Ascending aorta (tissue), 2 donors: ENCODE data around the gene ABCC2. TPM values are rescaled to one million over a fixed set of nuclear protein-coding genes. Genes with fewer than 3 reads are reported as not detected.

Experiments used
- DNase-seq, 2 donors: peaks; one replicate each; pipeline ENCODE4 v3.0.0-alpha.2; 2019; ENCODE audit warnings: low spot score in 2 of 2
- H3K27ac ChIP-seq, 2 donors: fragments of 200-600 bp; sonication (generic); one replicate each; pipeline ENCODE4 v1.5.1; 2016 to 2017; ENCODE audit warnings: mild to moderate bottlenecking in 1 of 2
- H3K27me3 ChIP-seq: fragments of 200-600 bp; sonication (generic); one replicate; pipeline ENCODE4 v1.5.1; 2017
- H3K36me3 ChIP-seq, 2 donors: fragments of 200-600 bp; sonication (generic); one replicate each; pipeline ENCODE4 v1.5.1; 2016
- H3K4me1 ChIP-seq, 2 donors: fragments of 200-600 bp; sonication (generic); one replicate each; pipeline ENCODE4 v1.5.1; 2016 to 2017; ENCODE audit warnings: mild to moderate bottlenecking in 1 of 2
- H3K4me3 ChIP-seq, 2 donors: fragments of 200-600 bp; sonication (generic); one replicate each; pipeline ENCODE4 v1.5.1; 2016 to 2017; ENCODE audit warnings: mild to moderate bottlenecking in 1 of 2
- H3K9me3 ChIP-seq, 2 donors: fragments of 200-600 bp; sonication (generic); one replicate each; pipeline ENCODE4 v1.5.1; 2016
- CTCF ChIP-seq, 3 experiments: fragments of 200-600 bp in 2 of 3; fragments of 450-650 bp in 1 of 3; sonication (generic) in 2 of 3; IDR thresholded peaks; one replicate each; pipeline ENCODE4 v1.5.1; 2016 to 2019; ENCODE audit warnings: antibody characterized with exemption in 3 of 3, mild to moderate bottlenecking in 1 of 3, moderate library complexity in 1 of 3
- intact Hi-C: fragments of 100-400 bp; cut with DNase I; formaldehyde crosslinking; loops from one replicate; pipeline ENCODE4 v1.15.1; 2023
- total RNA-seq: library from RNA; depleted of rRNA; stranded (reverse); fragments of >200 nt; gene quantifications from one replicate; pipeline ENCODE4 v1.1.0, GENCODE V29; 2016

The ABCC2 gene
- total RNA-seq, 1 donor from 2014 or later, result 0.96 TPM

DNA sequence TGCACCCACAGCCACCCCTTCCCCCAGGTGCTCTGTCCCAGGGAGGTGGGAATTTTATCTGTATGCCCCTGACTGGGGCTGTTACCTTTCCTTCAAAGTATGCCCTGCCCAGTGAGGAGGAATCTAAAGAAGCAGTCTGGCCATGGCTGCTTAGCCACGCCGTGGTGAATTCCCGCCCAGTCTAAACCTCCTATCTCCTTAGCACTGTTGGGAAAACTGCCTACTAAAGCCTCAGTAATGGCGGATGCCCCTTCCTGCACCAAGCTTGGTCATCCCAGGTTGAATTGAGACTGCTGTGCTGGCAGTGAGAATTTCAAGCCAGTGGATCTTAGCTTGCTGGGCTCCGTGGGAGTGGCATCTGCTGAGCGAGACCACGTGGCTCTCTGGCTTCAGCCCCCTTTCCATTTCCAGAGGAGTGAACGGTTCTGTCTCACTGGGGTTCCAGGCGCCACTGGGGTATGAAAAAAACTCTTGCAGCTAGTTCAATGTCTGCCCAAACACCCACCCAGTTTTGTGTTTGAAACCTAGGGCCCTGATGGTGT is 87.2 kb downstream of the ABCC2 start:
- DNase-seq, result no peak
- Histone ChIP-seq H3K27ac (no peak overlapping the region), H3K4me1 (no peaks in the 10 kb centered on the region), H3K4me3 (no peak overlapping the region), H3K27me3 (no peaks in the 10 kb centered on the region), H3K9me3 (peaks cover 0 to 3% of the 10 kb centered on the region in 2 donors), H3K36me3 (no peaks in the 10 kb centered on the region)
- no peak for TF ChIP-seq CTCF (IDR thresholded peaks at IDR 0.05)
- intact Hi-C loops, result no loop called here

DNA sequence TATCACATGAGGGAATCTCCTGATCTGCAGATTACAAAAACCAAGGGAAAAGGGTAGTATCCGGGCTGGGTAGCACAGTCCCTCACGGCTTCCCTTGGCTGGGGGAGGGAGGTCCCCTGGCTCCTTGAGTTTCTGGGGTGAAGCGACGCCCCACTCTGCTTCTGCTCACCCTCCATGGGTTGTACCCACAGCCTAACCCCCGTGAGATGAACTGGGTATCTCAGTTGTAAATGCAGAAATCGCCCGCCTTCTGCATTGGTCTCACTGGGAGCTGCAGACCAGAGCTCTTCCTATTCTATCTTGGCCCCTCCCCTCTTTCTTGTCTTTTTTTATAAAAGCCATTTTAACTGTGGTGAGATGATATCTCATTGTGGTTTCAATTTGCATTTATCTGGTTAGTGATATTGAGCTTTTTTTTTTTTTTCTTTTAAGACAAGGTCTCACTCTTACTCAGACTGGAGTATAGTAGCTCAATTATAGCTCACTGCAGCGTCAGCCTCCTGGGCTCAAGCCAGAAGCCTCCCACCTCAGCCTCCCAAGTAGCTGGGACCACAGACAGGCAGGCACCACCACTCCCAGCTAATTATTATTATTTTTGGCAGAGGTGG is 87.8 kb downstream of the ABCC2 start:
- intact Hi-C loops, result no loop called here
- Histone ChIP-seq H3K27ac (no peak overlapping the region), H3K36me3 (no peaks in the 10 kb centered on the region), H3K4me1 (no peaks in the 10 kb centered on the region), H3K9me3 (peaks cover 0 to 3% of the 10 kb centered on the region in 2 donors), H3K27me3 (no peaks in the 10 kb centered on the region), H3K4me3 (no peak overlapping the region)
- DNase-seq, result no peak
- no peak for TF ChIP-seq CTCF (IDR thresholded peaks at IDR 0.05)

- no peaks in the 10 kb centered on the region for H3K27me3 ChIP-seq
- H3K9me3 ChIP-seq, result no peaks in the 10 kb centered on the region
- no peak for TF ChIP-seq CTCF (IDR thresholded peaks at IDR 0.05)
- H3K4me3 ChIP-seq, result no peak overlapping the region
- peaks cover 4 to 15% of the 10 kb centered on the region in 2 donors for H3K36me3 ChIP-seq
- no peak overlapping the region for H3K27ac ChIP-seq
- no peak for DNase-seq
- no peaks in the 10 kb centered on the region for H3K4me1 ChIP-seq
- intact Hi-C loops, result no loop called here
Measured at GRCh38 chr10:99872367-99873162, 90.1 kb downstream of the ABCC2 start.

DNA sequence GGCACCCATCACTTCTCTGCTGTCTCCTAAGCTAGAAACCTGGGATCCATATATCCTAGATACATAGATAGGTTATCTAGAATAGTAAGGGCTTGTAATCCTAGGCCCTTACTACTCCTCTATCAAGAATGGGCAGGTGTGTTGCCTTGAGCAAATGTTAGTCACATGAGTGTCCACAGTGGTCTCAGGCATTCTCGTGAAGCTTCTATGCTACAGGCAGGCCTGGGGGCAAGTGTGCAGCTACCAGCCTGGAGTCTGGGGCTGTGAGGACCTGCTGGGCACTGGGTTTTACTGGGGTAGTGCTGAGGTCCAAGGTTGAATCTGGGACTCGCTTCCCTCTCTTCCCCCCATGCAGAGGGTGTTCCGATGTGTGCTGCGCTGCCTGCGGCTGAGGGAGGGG is 91.4 kb downstream of the ABCC2 start:
- no peak for DNase-seq
- TF ChIP-seq CTCF (IDR thresholded peaks at IDR 0.05), result no peak
- Histone ChIP-seq H3K9me3 (no peaks in the 10 kb centered on the region), H3K27me3 (no peaks in the 10 kb centered on the region), H3K27ac (no peak overlapping the region), H3K4me1 (no peaks in the 10 kb centered on the region), H3K4me3 (no peak overlapping the region), H3K36me3 (peaks cover 16 to 28% of the 10 kb centered on the region in 2 donors)
- intact Hi-C loops, result no loop called here

DNA sequence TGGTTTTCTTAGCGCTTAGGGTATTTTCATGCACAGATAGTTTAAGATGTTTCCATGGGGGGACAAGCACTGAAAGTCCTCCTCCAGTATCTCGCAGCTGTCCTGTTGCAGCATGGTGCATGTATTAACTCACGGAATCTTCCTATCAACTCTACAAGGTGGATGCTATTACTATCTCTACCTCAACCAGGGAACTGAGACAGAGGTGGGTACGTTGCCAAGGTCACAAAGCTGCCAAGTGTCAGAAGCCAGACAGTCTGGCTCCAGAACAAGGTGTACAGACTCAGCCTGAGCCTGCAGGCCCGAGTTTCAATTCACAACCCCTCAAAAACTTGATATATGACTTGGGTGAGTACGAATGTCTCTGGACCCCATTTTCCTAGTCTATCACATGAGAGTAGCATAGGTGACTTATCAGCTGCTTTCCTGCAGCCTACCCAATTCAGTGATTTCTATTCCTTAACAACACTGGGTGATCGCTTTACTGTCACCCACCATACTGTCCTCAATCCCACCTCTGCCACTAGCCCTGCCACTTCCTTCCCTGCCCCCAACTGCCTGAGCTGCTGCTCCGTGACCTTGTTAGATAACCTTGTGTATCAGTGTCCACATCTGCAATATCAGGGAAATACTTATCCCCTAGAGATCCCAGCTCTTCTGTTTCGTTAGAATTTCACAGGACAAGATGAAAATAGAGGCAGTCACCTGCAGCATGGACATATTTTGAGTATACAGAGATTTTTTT is 92.1 kb downstream of the ABCC2 start:
- Histone ChIP-seq H3K36me3 (peaks cover 23 to 34% of the 10 kb centered on the region in 2 donors), H3K4me1 (no peaks in the 10 kb centered on the region), H3K4me3 (no peak overlapping the region), H3K27ac (no peak overlapping the region), H3K27me3 (no peaks in the 10 kb centered on the region), H3K9me3 (no peaks in the 10 kb centered on the region)
- intact Hi-C loops, result no loop called here
- DNase-seq, result no peak
- no peak for TF ChIP-seq CTCF (IDR thresholded peaks at IDR 0.05)
